Measurements from ENCODE around the gene EPHA10.

The EPHA10 gene

DNA sequence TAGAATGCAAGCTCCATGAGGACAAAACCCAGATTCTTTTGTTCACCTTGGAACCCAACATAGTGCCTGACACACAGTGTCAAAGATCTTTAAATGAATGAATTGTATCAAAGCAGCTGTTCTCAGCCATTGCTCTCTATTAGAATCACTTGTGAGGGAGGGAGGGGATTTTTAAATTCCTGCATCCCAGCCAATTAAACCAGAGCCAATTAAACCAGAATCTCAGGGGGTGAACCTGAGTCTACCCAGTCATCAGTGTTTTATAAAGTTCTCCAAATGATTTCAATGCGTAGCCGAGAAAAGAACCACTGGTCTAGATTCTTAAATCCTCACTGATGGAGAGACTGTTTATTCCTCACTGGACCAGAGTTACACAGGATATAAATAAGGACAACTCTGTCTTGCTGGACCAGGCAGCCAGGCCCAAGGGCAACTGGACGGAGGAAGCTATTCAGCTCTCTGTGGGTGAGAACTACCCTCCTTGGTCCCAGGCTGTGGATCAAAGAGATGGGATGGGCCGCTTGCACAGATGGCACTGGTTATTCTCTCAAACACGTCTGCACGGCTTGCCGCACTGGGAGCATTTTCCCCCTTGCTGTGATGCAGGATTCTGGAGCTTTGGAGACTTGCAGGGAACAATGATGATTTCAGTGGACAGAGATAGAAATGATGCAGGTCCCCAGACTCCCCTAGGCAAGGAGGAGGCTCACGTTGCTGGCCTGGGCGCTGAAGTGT is 92.6 kb downstream of the EPHA10 start:
- H3K4me3 ChIP-seq (ENCODE audit: low read depth, low read length): no peak overlapping the region
- DNase-seq (ENCODE audit: low read depth): no peak
- TF ChIP-seq, protein P1, sequence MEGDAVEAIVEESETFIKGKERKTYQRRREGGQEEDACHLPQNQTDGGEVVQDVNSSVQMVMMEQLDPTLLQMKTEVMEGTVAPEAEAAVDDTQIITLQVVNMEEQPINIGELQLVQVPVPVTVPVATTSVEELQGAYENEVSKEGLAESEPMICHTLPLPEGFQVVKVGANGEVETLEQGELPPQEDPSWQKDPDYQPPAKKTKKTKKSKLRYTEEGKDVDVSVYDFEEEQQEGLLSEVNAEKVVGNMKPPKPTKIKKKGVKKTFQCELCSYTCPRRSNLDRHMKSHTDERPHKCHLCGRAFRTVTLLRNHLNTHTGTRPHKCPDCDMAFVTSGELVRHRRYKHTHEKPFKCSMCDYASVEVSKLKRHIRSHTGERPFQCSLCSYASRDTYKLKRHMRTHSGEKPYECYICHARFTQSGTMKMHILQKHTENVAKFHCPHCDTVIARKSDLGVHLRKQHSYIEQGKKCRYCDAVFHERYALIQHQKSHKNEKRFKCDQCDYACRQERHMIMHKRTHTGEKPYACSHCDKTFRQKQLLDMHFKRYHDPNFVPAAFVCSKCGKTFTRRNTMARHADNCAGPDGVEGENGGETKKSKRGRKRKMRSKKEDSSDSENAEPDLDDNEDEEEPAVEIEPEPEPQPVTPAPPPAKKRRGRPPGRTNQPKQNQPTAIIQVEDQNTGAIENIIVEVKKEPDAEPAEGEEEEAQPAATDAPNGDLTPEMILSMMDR (IDR thresholded peaks at IDR 0.05; ENCODE audit: low read depth, low read length, missing control alignments): no peak

DNA sequence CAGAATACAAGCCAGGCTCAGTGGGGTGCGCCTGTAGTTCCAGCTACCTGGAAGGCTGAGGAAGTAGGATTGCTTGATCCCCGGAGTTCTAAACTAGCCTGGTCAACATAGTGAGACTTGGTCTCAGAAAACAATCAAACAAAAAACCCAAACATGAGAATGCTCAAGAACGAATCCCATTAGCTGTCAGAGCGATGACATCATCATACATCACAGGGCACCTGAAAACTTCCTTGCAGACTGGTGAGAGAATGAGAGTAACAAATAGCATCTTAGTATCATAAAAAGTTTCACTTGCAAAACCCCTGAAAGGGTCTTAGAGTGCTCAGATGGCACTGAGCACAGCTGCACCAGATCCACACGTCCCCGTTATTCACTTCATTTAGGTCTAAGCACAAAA is 93.7 kb downstream of the EPHA10 start:
- TF ChIP-seq, protein P1 (IDR thresholded peaks at IDR 0.05; ENCODE audit: low read depth, low read length, missing control alignments): no peak
- H3K4me3 ChIP-seq (ENCODE audit: low read depth, low read length): no peak overlapping the region
- no peak for DNase-seq (ENCODE audit: low read depth)

DNA sequence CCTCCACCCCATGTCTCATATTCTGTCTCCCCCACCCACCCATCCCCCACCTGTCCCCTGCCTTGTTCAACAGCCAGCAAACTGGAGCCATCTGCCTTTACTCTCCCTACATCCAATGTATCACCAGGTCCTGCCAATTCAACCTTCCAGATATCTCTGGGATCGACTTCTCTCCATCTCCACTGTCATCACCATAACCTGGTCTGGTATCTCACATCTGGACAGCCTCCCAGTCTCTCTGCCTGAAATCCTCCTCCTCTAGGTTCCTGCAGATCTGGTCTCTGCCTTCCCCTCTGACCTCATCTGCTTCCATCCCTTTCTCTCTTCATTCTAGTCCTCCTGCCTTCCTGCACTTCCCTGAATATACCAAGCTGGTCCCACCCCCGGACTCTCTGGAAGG is 94.8 kb downstream of the EPHA10 start:
- no peak for DNase-seq (ENCODE audit: low read depth)
- TF ChIP-seq, protein P1 (IDR thresholded peaks at IDR 0.05; ENCODE audit: low read depth, low read length, missing control alignments): no peak
- H3K4me3 ChIP-seq (ENCODE audit: low read depth, low read length): no peak overlapping the region

DNA sequence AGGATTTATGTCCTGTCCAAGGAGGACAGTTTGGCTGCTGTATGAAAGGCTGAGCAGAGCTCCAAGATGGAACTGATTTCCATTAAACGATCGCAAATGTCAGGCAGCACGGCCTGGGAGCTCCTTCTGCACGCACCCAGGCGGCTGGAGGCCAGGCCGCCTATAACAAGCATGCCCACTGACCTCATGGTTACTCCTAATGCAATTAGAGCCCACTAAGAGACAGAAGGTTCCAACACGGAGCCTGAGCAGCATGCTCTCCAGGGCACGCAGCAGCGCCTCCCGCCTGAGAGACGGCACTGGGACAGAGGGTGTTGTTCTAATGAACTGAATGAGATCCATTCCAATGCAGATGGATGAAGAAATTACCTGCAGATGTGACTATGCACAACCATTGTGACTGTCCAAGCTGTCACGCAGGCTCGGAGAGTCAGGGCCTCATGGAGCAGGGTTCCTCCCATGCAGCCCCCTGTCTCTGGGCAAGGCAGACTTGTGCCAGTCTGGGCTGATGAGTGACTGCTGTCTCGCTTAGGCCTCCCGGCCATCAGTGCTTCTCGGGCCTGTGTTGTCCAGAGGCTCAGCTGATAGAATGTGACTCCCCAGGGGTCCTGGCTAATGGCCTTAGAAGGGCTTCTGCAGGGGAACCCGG is 97.8 kb downstream of the EPHA10 start:
- H3K4me3 ChIP-seq (ENCODE audit: low read depth, low read length): no peak overlapping the region
- no peak for DNase-seq (ENCODE audit: low read depth)

DNA sequence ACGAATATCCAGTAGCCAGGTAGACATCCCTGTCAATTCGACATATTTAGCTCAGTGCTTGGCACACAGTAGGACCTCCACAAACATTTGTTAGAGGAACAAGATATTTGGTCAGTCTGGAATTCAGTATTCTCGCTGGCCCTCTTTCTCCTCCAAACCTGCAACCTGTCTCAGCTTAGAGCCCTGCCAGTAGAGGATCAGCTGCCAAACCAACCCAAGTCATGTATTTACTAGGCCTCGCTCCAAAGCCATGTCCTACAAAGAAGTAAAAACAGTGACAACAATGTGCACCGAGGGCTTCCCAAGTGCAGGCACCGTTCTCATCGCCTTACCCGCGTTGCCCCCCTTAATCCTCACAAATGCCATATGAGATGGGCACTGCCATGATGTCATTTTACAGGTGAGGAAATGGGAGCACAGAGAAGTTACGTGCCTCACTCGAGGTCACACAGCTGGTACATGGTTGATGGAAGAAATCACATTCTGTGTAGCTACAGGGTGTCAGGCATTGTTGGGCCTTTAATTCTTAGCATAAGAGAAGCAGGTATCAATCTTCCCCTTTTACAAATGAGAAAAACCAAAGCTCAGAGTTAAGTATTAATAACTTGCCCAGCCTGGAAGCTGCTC is 98.6 kb downstream of the EPHA10 start:
- DNase-seq (ENCODE audit: low read depth): no peak
- TF ChIP-seq, protein P1 (IDR thresholded peaks at IDR 0.05; ENCODE audit: low read depth, low read length, missing control alignments): no peak
- no peak overlapping the region for H3K4me3 ChIP-seq (ENCODE audit: low read depth, low read length)

More for the DNA sequence above, 97.8 kb downstream of the EPHA10 start:
- TF ChIP-seq, protein P1 (IDR thresholded peaks at IDR 0.05; ENCODE audit: low read depth, low read length, missing control alignments): no peak

All from GM12864 (cell line).